Measurements from ENCODE around the gene TMEM119.

The TMEM119 gene

GRCh38 chr12:108607981-108608600 is 10.2 kb upstream of the TMEM119 start:
- no peaks in the 10 kb centered on the region for H3K4me1 ChIP-seq (ENCODE audit: insufficient read depth, low read length)
- H3K36me3 ChIP-seq (ENCODE audit: insufficient read depth, low read length), result no peaks in the 10 kb centered on the region
- no peak overlapping the region for H2AFZ ChIP-seq (ENCODE audit: low read depth, low read length)
- no peaks in the 10 kb centered on the region for H3K9me3 ChIP-seq (ENCODE audit: low read length)
- H3K4me3 ChIP-seq (ENCODE audit: low read length), result no peak overlapping the region
- peaks cover 14% of the 10 kb centered on the region for H3K27me3 ChIP-seq (ENCODE audit: insufficient read depth, low read length)

- no peaks in the 10 kb centered on the region for H3K9me3 ChIP-seq (ENCODE audit: low read length)
- H3K4me3 ChIP-seq (ENCODE audit: low read length), result no peak overlapping the region
- peaks cover 2% of the 10 kb centered on the region for H3K4me1 ChIP-seq (ENCODE audit: insufficient read depth, low read length)
Observed at GRCh38 chr12:108606492-108606891, 8.6 kb upstream of the TMEM119 start.

DNA sequence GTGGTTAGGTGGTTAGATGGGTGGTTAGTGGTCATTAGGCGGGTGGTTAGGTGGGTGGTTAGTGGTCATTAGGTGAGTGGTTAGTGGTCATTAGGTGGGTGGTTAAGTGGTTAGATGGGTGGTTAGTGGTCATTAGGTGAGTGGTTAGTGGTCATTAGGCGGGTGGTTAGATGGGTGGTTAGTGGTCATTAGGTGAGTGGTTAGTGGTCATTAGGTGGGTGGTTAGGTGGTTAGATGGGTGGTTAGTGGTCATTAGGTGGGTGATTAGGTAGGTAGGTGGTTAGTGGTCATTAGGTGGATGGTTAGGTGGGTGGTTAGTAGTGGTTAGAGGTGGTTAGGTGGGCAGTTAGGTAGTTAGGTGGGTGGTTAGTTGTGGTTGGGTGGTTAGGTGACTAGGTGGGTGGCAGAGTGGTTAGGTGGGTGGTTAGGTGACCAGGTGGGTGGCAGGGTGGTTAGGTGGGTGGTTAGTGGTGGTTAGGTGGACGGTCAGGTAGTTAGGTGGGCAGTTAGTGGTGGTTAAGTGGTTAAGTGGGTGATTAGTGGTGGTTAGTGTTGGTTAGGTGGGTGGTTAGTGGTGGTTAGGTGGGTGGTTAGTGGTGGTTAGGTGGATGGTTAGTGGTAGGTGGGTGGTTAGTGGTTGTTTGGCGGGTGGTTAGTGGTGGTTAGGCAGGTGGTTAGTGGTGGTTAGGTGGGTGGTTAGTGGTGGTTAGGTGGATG is 8.0 kb upstream of the TMEM119 start:
- Histone ChIP-seq H3K36me3 (ENCODE audit: insufficient read depth, low read length) (no peaks in the 10 kb centered on the region), H3K4me3 (ENCODE audit: low read length) (no peak overlapping the region), H3K4me1 (ENCODE audit: insufficient read depth, low read length) (peaks cover 4% of the 10 kb centered on the region), H2AFZ (ENCODE audit: low read depth, low read length) (no peak overlapping the region), H3K27me3 (ENCODE audit: insufficient read depth, low read length) (peaks cover 13% of the 10 kb centered on the region), H3K9me3 (ENCODE audit: low read length) (no peaks in the 10 kb centered on the region)

More at GRCh38 chr12:108606492-108606891, 8.6 kb upstream of the TMEM119 start:
- H3K36me3 ChIP-seq (ENCODE audit: insufficient read depth, low read length), result no peaks in the 10 kb centered on the region
- H3K27me3 ChIP-seq (ENCODE audit: insufficient read depth, low read length), result peaks cover 14% of the 10 kb centered on the region
- no peak overlapping the region for H2AFZ ChIP-seq (ENCODE audit: low read depth, low read length)

DNA sequence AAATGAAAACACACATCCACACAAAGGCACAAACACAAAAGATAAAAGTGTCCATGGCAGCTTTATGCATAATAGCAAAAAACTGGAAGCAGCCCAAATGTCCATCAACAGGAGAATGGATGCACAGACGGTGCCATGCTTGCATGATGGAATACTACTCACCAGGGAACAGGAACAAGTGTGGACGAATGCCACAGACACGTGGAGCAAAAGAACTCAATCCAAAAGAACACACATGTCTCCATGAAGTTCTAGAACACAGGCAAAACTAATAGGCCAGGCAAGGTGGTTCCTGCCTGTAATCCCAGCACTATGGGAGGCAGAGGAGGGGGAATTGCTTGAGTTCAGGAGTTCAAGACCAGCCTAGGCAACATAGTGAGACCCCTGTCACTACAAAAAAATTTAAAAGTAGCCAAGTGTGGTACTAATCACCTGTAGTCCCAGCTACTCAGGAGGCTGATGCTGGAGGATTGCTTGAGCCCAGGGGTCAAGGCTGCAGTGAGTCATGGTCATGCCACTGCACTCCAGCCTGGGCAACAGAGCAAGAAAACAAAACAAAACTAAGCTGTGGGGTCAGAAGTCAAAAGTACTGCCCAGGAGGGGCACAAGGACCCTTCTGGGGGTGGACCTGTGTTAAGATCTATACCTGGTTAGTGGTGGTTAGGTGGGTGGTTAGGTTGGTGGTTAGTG is 7.3 kb upstream of the TMEM119 start:
- peaks cover 4% of the 10 kb centered on the region for H3K4me1 ChIP-seq (ENCODE audit: insufficient read depth, low read length)

GRCh38 chr12:108604208-108604941 is 6.5 kb upstream of the TMEM119 start:
- Histone ChIP-seq H3K9me3 (ENCODE audit: low read length) (no peaks in the 10 kb centered on the region), H3K27me3 (ENCODE audit: insufficient read depth, low read length) (no peaks in the 10 kb centered on the region), H3K36me3 (ENCODE audit: insufficient read depth, low read length) (no peaks in the 10 kb centered on the region), H3K4me3 (ENCODE audit: low read length) (no peak overlapping the region), H2AFZ (ENCODE audit: low read depth, low read length) (no peak overlapping the region), H3K4me1 (ENCODE audit: insufficient read depth, low read length) (peaks cover 4% of the 10 kb centered on the region)

More for the DNA sequence above, 7.3 kb upstream of the TMEM119 start:
- H3K27me3 ChIP-seq (ENCODE audit: insufficient read depth, low read length), result peaks cover 6% of the 10 kb centered on the region
- H3K4me3 ChIP-seq (ENCODE audit: low read length), result no peak overlapping the region
- H3K36me3 ChIP-seq (ENCODE audit: insufficient read depth, low read length), result no peaks in the 10 kb centered on the region
- no peaks in the 10 kb centered on the region for H3K9me3 ChIP-seq (ENCODE audit: low read length)
- H2AFZ ChIP-seq (ENCODE audit: low read depth, low read length), result no peak overlapping the region

- Histone ChIP-seq H3K4me1 (ENCODE audit: insufficient read depth, low read length) (peaks cover 4% of the 10 kb centered on the region), H3K27me3 (ENCODE audit: insufficient read depth, low read length) (no peaks in the 10 kb centered on the region), H3K9me3 (ENCODE audit: low read length) (no peaks in the 10 kb centered on the region), H3K36me3 (ENCODE audit: insufficient read depth, low read length) (no peaks in the 10 kb centered on the region), H3K4me3 (ENCODE audit: low read length) (no peak overlapping the region), H2AFZ (ENCODE audit: low read depth, low read length) (no peak overlapping the region)
Observed at GRCh38 chr12:108603743-108604142, 5.9 kb upstream of the TMEM119 start.

DNA sequence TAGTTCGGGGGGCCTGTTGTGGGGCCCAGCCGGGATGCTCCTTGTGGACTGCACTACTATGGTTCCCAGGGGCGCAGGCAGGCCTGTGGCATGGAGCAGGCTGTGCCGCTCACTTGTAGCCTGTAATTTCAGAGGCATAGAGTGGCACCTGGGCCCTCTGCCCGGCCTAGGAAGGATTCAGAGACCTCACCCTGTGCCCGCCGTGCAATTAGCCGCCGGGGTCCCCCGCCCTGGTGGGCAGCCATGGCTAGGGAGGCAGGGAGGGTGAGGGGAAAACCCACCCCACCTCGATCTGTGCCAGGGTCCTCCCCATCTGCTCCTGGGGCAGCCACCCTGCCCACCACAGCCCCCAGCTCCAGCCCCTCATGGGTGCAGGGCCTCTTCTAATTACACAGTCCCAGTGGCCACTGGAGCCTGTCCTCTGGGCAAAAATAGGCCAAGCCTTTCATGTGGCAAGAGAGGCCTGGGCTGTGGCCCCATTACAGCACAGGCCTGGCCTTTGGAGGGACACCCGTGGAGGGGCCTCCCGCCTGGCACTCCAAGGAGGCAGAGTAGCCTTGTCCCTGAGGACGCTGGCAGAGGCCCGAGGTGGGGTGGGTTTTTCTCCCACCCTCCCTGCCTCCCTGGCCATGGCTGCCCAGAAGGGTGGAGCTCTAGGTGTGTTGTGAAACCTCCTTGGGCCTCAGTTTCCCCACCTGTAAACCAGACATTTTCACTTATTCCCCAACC is 5.3 kb upstream of the TMEM119 start:
- Histone ChIP-seq H3K27me3 (ENCODE audit: insufficient read depth, low read length) (no peaks in the 10 kb centered on the region), H3K9me3 (ENCODE audit: low read length) (no peaks in the 10 kb centered on the region), H2AFZ (ENCODE audit: low read depth, low read length) (no peak overlapping the region), H3K4me1 (ENCODE audit: insufficient read depth, low read length) (peaks cover 5% of the 10 kb centered on the region), H3K4me3 (ENCODE audit: low read length) (no peak overlapping the region), H3K36me3 (ENCODE audit: insufficient read depth, low read length) (no peaks in the 10 kb centered on the region)

DNA sequence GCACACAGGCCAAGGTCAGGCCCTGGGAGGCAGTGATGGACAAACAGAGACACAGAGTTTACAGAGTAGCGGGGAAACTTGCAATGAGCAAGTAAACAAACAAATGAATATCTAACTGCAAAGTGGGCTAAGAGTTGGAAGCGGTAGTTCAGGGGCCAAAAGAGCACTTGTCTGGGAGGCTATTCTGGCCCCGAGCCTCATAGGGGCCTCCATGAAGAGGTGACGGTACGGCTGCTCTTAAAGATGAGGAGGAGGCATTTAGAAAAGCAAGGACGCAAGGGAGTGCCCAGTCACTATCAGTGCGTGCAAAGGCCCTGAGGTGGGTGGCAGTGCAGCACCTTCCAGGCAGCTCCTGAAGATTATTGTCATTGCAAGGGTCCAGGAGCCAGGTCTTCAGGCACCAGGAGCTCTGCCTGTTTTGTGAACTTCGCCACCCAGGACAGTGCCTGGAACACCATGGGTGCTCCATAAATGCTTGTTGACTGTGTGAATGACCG is 4.4 kb upstream of the TMEM119 start:
- H2AFZ ChIP-seq (ENCODE audit: low read depth, low read length), result no peak overlapping the region

DNA sequence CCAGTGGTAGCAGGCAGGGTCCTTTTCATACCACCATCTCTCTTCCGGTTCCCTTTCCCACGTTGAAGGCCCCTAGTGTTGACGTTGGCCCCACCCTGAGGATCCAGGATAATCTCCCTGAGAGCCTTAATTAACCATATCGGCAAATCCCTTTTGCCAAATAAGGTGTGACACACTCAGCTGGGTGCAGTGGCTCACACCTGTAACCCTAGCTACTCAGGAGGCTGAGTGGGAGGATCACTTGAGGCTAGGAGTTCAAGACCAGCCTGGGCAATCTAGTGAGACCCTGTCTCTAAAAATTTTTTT is 2.8 kb upstream of the TMEM119 start:
- Histone ChIP-seq H3K9me3 (ENCODE audit: low read length) (no peaks in the 10 kb centered on the region), H3K36me3 (ENCODE audit: insufficient read depth, low read length) (no peaks in the 10 kb centered on the region), H3K27me3 (ENCODE audit: insufficient read depth, low read length) (no peaks in the 10 kb centered on the region), H3K4me1 (ENCODE audit: insufficient read depth, low read length) (peaks cover 15% of the 10 kb centered on the region), H3K4me3 (ENCODE audit: low read length) (no peak overlapping the region), H2AFZ (ENCODE audit: low read depth, low read length) (no peak overlapping the region)

More for the DNA sequence above, 4.4 kb upstream of the TMEM119 start:
- H3K4me1 ChIP-seq (ENCODE audit: insufficient read depth, low read length), result peaks cover 14% of the 10 kb centered on the region
- H3K36me3 ChIP-seq (ENCODE audit: insufficient read depth, low read length), result no peaks in the 10 kb centered on the region
- no peak overlapping the region for H3K4me3 ChIP-seq (ENCODE audit: low read length)
- no peaks in the 10 kb centered on the region for H3K9me3 ChIP-seq (ENCODE audit: low read length)
- no peaks in the 10 kb centered on the region for H3K27me3 ChIP-seq (ENCODE audit: insufficient read depth, low read length)

DNA sequence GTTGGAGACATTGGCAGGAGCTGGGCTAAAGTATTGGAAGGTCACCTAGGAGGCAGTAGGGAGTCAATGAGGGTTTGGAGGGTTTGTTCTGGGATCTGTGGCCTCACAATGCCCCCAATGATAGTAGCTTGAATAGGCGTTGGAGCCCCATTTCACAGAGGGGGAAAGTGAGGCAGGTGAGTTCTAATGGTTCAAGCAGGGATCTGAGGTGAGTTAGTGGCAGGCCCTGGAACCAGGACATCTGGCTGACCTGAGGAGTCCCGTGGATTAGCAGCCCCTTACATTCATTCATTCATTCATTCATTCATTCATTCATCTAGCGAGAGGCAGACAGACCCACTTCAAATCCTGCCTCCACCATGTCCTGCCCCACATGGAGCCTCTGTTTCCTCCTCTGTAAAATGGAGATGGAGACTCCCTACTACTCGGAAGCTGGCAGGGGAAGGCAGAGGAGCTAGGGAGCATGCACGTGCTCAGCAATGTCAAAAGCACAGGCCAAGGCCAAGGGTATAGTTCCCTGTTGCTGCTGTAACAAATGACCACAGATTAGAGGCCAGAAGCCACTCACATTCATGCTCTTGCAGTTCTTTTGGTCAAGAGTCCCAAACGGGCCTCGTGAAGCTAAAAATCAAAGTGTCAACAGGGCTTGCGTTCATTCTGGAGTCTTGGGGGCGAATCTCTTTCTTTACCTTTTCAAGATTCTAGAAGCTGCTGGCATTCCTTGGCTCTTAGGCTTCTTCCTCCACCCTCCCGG is 2.2 kb upstream of the TMEM119 start:
- no peaks in the 10 kb centered on the region for H3K27me3 ChIP-seq (ENCODE audit: insufficient read depth, low read length)
- H3K9me3 ChIP-seq (ENCODE audit: low read length), result no peaks in the 10 kb centered on the region
- H2AFZ ChIP-seq (ENCODE audit: low read depth, low read length), result no peak overlapping the region
- H3K4me1 ChIP-seq (ENCODE audit: insufficient read depth, low read length), result peaks cover 15% of the 10 kb centered on the region
- H3K4me3 ChIP-seq (ENCODE audit: low read length), result no peak overlapping the region
- no peaks in the 10 kb centered on the region for H3K36me3 ChIP-seq (ENCODE audit: insufficient read depth, low read length)

- no peaks in the 10 kb centered on the region for H3K36me3 ChIP-seq (ENCODE audit: insufficient read depth, low read length)
- H3K4me3 ChIP-seq (ENCODE audit: low read length), result no peak overlapping the region
- no peaks in the 10 kb centered on the region for H3K27me3 ChIP-seq (ENCODE audit: insufficient read depth, low read length)
- peaks cover 15% of the 10 kb centered on the region for H3K4me1 ChIP-seq (ENCODE audit: insufficient read depth, low read length)
- no peak overlapping the region for H2AFZ ChIP-seq (ENCODE audit: low read depth, low read length)
- H3K9me3 ChIP-seq (ENCODE audit: low read length), result no peaks in the 10 kb centered on the region
Observed at GRCh38 chr12:108599541-108599940, 1.7 kb upstream of the TMEM119 start.
